GM12878 (cell line): Measurements from ENCODE around the gene ATG4A. TPM values are rescaled to one million over a fixed set of nuclear protein-coding genes. Genes with fewer than 3 reads are reported as not detected.
A peak's percentile ranks its signal among the peaks of the same experiment; 100 is the strongest.

Experiments
- ATAC-seq: fragments of 200-7000 bp; cut with Tn5 transposase; 3 replicates; pipeline ENCODE4 v1.9.1; 2020; ENCODE audit warnings: mild to moderate bottlenecking, moderate library complexity
- BruUV-seq: library from RNA; stranded (reverse); fragments of 400-500 nt; replicated peaks from 2 replicates; lab custom pipeline; 2021; lab: Mats Ljungman, UMichigan
- CTCF ChIA-PET: fragments of 300-600 bp; sonication (Branson Sonifier 250); formaldehyde crosslinking; extraction: SDS; loops from one replicate; lab custom pipeline; 2021; ENCODE audit warnings: inconsistent platforms; lab: Yijun Ruan, JAX
- POLR2A ChIA-PET: fragments of 350-600 bp; formaldehyde crosslinking; extraction: SDS; loops from one replicate; lab custom pipeline; 2021; ENCODE audit warnings: inconsistent platforms; lab: Charles Lee
- RAD21 ChIA-PET: fragments of 300-600 bp; sonication (Branson Sonifier 250); formaldehyde crosslinking; loops from one replicate; lab custom pipeline; 2023; ENCODE audit warnings: antibody characterized with exemption; ENCODE audit not compliant: unreplicated experiment; lab: Charles Lee
- SMC1A ChIA-PET: fragments of 300-600 bp; sonication (Branson Sonifier 250); formaldehyde crosslinking; loops from one replicate; lab custom pipeline; 2023; ENCODE audit not compliant: unreplicated experiment, uncharacterized antibody; lab: Charles Lee
- DNase-seq: peaks from one replicate; pipeline ENCODE4 v3.0.0-alpha.2; 2011; ENCODE audit warnings: low read depth, low spot score
- FAIRE-seq: peaks from 3 replicates; lab custom pipeline; 2011; peaks lifted over from hg19 to GRCh38; lab: Jason Lieb, UNC
- H2AFZ ChIP-seq: 2 replicates; pipeline ENCODE4 v1.6.0; 2011; ENCODE audit warnings: low read depth, low read length, control low read depth; ENCODE audit not compliant: control insufficient read depth
- H3K27ac ChIP-seq: 2 replicates; pipeline ENCODE4 v1.5.1; 2011; ENCODE audit warnings: control low read depth; ENCODE audit not compliant: control insufficient read depth, insufficient read depth
- H3K27me3 ChIP-seq, 2 experiments: replicated peaks in 1 of 2; 2 replicates each; pipeline versions ENCODE4 v1.6.0 to v1.6.1; 2011; ENCODE audit warnings: low read length in 1 of 2; ENCODE audit not compliant: control insufficient read depth in 2 of 2, insufficient read depth in 2 of 2
- H3K36me3 ChIP-seq, 2 experiments: 2 replicates each; pipeline ENCODE4 v1.5.1; 2011; ENCODE audit warnings: low read length in 1 of 2; ENCODE audit not compliant: control insufficient read depth in 2 of 2, insufficient read depth in 2 of 2
- H3K4me1 ChIP-seq: 2 replicates; pipeline ENCODE4 v1.6.1; 2011; ENCODE audit warnings: mild to moderate bottlenecking, low read length, moderate library complexity, mixed read lengths; ENCODE audit not compliant: control insufficient read depth, insufficient read depth
- H3K4me2 ChIP-seq: 2 replicates; pipeline ENCODE4 v1.6.0; 2011; ENCODE audit warnings: control low read depth; ENCODE audit not compliant: control insufficient read depth, insufficient read depth
- H3K4me3 ChIP-seq: fragments of 200-600 bp; sonication (generic); 2 replicates; pipeline ENCODE4 v1.5.1; 2016
- H3K79me2 ChIP-seq: 2 replicates; pipeline ENCODE4 v1.6.0; 2011; ENCODE audit warnings: low read length; ENCODE audit not compliant: control insufficient read depth, insufficient read depth
- H3K9ac ChIP-seq: 2 replicates; pipeline ENCODE4 v1.8.0; 2011; ENCODE audit warnings: low read length, control low read depth, mixed read lengths; ENCODE audit not compliant: control insufficient read depth, insufficient read depth
- H3K9me3 ChIP-seq: replicated peaks from 3 replicates; pipeline ENCODE4 v1.5.1; 2011; ENCODE audit warnings: mild to moderate bottlenecking, low read length; ENCODE audit not compliant: control insufficient read depth, insufficient read depth
- H4K20me1 ChIP-seq: 2 replicates; pipeline ENCODE4 v1.6.0; 2011; ENCODE audit not compliant: control insufficient read depth, insufficient read depth
- CEBPB ChIP-seq, 2 experiments: fragments of 150-350 bp in 1 of 2; IDR thresholded peaks; 2 replicates each; pipeline ENCODE4 v1.6.1; 2012 to 2014; ENCODE audit warnings: low read depth in 2 of 2, low read length in 2 of 2, borderline replicate concordance in 1 of 2, inconsistent platforms in 1 of 2
- EGR1 ChIP-seq, 2 experiments: IDR thresholded peaks; 1 replicate in 1 of 2; 2 replicates in 1 of 2; pipeline ENCODE4 v1.6.1; 2011 to 2012; ENCODE audit warnings: low read depth in 2 of 2, low read length in 2 of 2, borderline replicate concordance in 1 of 2, mild to moderate bottlenecking in 1 of 2, moderate library complexity in 1 of 2
- GATAD2B ChIP-seq: fragments of 450-650 bp; conservative IDR thresholded peaks from 2 replicates; pipeline ENCODE4 v1.6.1; 2017; ENCODE audit warnings: low read depth, mild to moderate bottlenecking, moderate library complexity
- PML ChIP-seq: IDR thresholded peaks from 2 replicates; pipeline ENCODE4 v1.6.1; 2012; ENCODE audit warnings: low read length, inconsistent platforms
- SREBF1 ChIP-seq: IDR thresholded peaks from 2 replicates; pipeline ENCODE4 v1.6.1; 2012; ENCODE audit warnings: mild to moderate bottlenecking, low read length
- STAT1 ChIP-seq: fragments of 450-650 bp; conservative IDR thresholded peaks from 2 replicates; pipeline ENCODE4 v1.6.1; 2014; ENCODE audit warnings: antibody characterized with exemption, mild to moderate bottlenecking
- SUPT20H ChIP-seq: IDR thresholded peaks from 2 replicates; pipeline ENCODE4 v1.6.1; 2011; ENCODE audit warnings: low read depth, mild to moderate bottlenecking, low read length, moderate library complexity, borderline replicate concordance; ENCODE audit not compliant: control insufficient read depth
- ZNF384 ChIP-seq: IDR thresholded peaks from 2 replicates; pipeline ENCODE4 v1.6.1; 2012; ENCODE audit warnings: low read depth, mild to moderate bottlenecking, low read length, improper control_type of control experiment, borderline replicate concordance
- WGBS: methylation state at CpG from one replicate; pipeline ENCODE4 v1.1.6; 2016; ENCODE audit warnings: low lambda C conversion rate; ENCODE audit not compliant: insufficient replicate concordance, insufficient coverage; ENCODE audit errors: missing lambda C conversion rate; 5-methylcytosine and 5-hydroxymethylcytosine counted together
- in situ Hi-C: fragments of 300-500 bp; cut with MboI; formaldehyde crosslinking; loops from 9 replicates; pipeline ENCODE4 v1.14.3; 2018; ENCODE audit warnings: mixed read lengths
- intact Hi-C: fragments of 100-400 bp; cut with micrococcal nuclease; formaldehyde crosslinking; loops from one replicate; pipeline ENCODE4 v1.14.2; 2022; ENCODE audit not compliant: unreplicated experiment
- polyA plus RNA-seq, 11 experiments: library from polyadenylated mRNA; depleted of rRNA in 4 of 11; unstranded in 6 of 11; stranded (reverse) in 5 of 11; fragments of >200 nt; fragmentation: Nextera tagmentation in 4 of 11; fragmentation: Illumina TruSeq in 1 of 11; extraction: Ambion mirVana in 4 of 11; extraction: Trizol in 1 of 11; gene quantifications; 1 replicate in 1 of 11; 2 replicates in 10 of 11; pipeline versions ENCODE4 v1.2.1 to v1.2.3, GENCODE V29; 2011 to 2016; ENCODE audit warnings: inconsistent platforms in 2 of 11, missing spikeins in 2 of 11, low read depth in 1 of 11
- total RNA-seq, 4 experiments: library from RNA; depleted of rRNA in 3 of 4; stranded (reverse); fragments of >200 nt in 3 of 4; fragmentation: Illumina TruSeq in 1 of 4; extraction: Trizol in 1 of 4; gene quantifications; 2 replicates each; pipeline versions ENCODE4 v1.2.1 to v1.2.3, GENCODE V29; 2013 to 2021
- TF ChIP-seq, protein P1 (sequence below): fragments of 450-650 bp; IDR thresholded peaks from 2 replicates; pipeline ENCODE4 v1.6.1; 2017; ENCODE audit warnings: borderline replicate concordance
- TF ChIP-seq, protein P2 (sequence below): fragments of 450-650 bp; IDR thresholded peaks from 2 replicates; pipeline ENCODE4 v1.6.1; 2016; ENCODE audit warnings: mild to moderate bottlenecking
- TF ChIP-seq, protein P3 (sequence below): fragments of 450-650 bp; IDR thresholded peaks from 2 replicates; pipeline ENCODE4 v1.6.1; 2018; ENCODE audit warnings: mild to moderate bottlenecking, low read depth, moderate library complexity; ENCODE audit not compliant: partially characterized antibody
- TF ChIP-seq, protein P4 (sequence below): fragments of 450-650 bp; IDR thresholded peaks from 2 replicates; pipeline ENCODE4 v1.6.1; 2017; ENCODE audit warnings: mild to moderate bottlenecking, low read depth, inconsistent platforms; ENCODE audit not compliant: poor library complexity, severe bottlenecking
- TF ChIP-seq, protein P5 (sequence below): fragments of 150-350 bp; IDR thresholded peaks from 2 replicates; pipeline ENCODE4 v1.6.1; 2014; ENCODE audit warnings: mild to moderate bottlenecking, low read depth, low read length

ATG4A gene
- total and polyA plus RNA-seq, 10 of the 15 experiments (the other 5 are each of a cell fraction or from before 2014, with no cell fraction given), result 9.1 to 22.0 (median 15.5) TPM

DNA sequence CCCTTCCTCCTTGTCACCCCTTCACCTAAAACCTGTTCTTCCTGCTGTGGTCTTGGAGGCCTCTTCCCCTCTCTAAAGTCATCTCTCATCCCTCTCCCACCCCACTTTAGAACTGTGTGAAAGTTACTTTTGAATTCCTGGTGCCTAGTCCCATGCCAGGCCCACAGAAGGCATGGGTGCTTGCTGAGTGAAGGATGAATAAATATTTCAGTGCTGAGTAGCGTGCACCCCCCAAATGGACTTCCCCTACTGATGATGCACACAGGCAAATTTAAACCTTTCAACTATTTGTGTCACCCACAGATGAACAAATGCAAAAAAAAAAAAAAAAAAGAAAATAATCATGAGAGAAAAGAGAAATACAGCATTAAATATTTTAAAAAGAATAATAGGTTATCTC is 20.0 kb upstream of the ATG4A start:
- BruUV-seq, result no TSS peak
- Histone ChIP-seq H3K4me2 (no peak overlapping the region), H3K36me3 (no peaks in the 10 kb centered on the region), H3K9me3 (no peaks in the 10 kb centered on the region), H2AFZ (no peak overlapping the region), H3K4me1 (no peaks in the 10 kb centered on the region), H4K20me1 (no peaks in the 10 kb centered on the region), H3K79me2 (no peaks in the 10 kb centered on the region), H3K9ac (no peak overlapping the region), H3K4me3 (no peak overlapping the region), H3K27ac (no peak overlapping the region), H3K27me3 (peaks cover 0 to 3% of the 10 kb centered on the region in 2 experiments; a peak in 1 of 4 replicates)
- DNase-seq, result no peak
- in situ Hi-C loops (no loop called here), intact Hi-C loops (no loop called here)
- WGBS, result 0% methylated on average over 1 of the region's 1 CpG
- RAD21 ChIA-PET, result interaction anchor here (4.1 kb wide), 1 partner anchor 50 kb away, joined by 28 read pairs; no protein-coding TSS in a partner anchor
- SMC1A ChIA-PET, result interaction anchor here (0.9 to 4.0 kb wide), 3 partner anchors 10 to 50 kb away, joined by 3 to 23 read pairs (median 3); no protein-coding TSS in a partner anchor
- no peak for FAIRE-seq
- peak; percentile 41; the same call in 2 of the 3 replicates for ATAC-seq
- POLR2A ChIA-PET, result no interaction called here
- CTCF ChIA-PET, result interaction anchor here (0.7 to 2.1 kb wide), 2 partner anchors 50 to 411 kb away, joined by 3 to 36 read pairs; no protein-coding TSS in a partner anchor
- TF ChIP-seq STAT1 (no peak), GATAD2B (no peak), SUPT20H (no peak), PML (no peak), CEBPB (IDR thresholded peaks at IDR 0.05; ENCODE audit: borderline replicate concordance in 1 of 2, low read depth in 2 of 2, low read length in 2 of 2) (no peak), ZNF384 (no peak), SREBF1 (no peak), EGR1 (IDR thresholded peaks at IDR 0.05; ENCODE audit: borderline replicate concordance in 1 of 2, low read depth in 2 of 2, low read length in 2 of 2) (no peak)
- TF ChIP-seq, protein P1, sequence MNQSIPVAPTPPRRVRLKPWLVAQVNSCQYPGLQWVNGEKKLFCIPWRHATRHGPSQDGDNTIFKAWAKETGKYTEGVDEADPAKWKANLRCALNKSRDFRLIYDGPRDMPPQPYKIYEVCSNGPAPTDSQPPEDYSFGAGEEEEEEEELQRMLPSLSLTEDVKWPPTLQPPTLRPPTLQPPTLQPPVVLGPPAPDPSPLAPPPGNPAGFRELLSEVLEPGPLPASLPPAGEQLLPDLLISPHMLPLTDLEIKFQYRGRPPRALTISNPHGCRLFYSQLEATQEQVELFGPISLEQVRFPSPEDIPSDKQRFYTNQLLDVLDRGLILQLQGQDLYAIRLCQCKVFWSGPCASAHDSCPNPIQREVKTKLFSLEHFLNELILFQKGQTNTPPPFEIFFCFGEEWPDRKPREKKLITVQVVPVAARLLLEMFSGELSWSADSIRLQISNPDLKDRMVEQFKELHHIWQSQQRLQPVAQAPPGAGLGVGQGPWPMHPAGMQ, result no peak
- TF ChIP-seq, protein P2, sequence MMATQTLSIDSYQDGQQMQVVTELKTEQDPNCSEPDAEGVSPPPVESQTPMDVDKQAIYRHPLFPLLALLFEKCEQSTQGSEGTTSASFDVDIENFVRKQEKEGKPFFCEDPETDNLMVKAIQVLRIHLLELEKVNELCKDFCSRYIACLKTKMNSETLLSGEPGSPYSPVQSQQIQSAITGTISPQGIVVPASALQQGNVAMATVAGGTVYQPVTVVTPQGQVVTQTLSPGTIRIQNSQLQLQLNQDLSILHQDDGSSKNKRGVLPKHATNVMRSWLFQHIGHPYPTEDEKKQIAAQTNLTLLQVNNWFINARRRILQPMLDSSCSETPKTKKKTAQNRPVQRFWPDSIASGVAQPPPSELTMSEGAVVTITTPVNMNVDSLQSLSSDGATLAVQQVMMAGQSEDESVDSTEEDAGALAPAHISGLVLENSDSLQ, result no peak
- TF ChIP-seq, protein P3, sequence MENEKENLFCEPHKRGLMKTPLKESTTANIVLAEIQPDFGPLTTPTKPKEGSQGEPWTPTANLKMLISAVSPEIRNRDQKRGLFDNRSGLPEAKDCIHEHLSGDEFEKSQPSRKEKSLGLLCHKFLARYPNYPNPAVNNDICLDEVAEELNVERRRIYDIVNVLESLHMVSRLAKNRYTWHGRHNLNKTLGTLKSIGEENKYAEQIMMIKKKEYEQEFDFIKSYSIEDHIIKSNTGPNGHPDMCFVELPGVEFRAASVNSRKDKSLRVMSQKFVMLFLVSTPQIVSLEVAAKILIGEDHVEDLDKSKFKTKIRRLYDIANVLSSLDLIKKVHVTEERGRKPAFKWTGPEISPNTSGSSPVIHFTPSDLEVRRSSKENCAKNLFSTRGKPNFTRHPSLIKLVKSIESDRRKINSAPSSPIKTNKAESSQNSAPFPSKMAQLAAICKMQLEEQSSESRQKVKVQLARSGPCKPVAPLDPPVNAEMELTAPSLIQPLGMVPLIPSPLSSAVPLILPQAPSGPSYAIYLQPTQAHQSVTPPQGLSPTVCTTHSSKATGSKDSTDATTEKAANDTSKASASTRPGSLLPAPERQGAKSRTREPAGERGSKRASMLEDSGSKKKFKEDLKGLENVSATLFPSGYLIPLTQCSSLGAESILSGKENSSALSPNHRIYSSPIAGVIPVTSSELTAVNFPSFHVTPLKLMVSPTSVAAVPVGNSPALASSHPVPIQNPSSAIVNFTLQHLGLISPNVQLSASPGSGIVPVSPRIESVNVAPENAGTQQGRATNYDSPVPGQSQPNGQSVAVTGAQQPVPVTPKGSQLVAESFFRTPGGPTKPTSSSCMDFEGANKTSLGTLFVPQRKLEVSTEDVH, result no peak
- TF ChIP-seq, protein P4, sequence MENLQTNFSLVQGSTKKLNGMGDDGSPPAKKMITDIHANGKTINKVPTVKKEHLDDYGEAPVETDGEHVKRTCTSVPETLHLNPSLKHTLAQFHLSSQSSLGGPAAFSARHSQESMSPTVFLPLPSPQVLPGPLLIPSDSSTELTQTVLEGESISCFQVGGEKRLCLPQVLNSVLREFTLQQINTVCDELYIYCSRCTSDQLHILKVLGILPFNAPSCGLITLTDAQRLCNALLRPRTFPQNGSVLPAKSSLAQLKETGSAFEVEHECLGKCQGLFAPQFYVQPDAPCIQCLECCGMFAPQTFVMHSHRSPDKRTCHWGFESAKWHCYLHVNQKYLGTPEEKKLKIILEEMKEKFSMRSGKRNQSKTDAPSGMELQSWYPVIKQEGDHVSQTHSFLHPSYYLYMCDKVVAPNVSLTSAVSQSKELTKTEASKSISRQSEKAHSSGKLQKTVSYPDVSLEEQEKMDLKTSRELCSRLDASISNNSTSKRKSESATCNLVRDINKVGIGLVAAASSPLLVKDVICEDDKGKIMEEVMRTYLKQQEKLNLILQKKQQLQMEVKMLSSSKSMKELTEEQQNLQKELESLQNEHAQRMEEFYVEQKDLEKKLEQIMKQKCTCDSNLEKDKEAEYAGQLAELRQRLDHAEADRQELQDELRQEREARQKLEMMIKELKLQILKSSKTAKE, result no peak
- TF ChIP-seq, protein P5, sequence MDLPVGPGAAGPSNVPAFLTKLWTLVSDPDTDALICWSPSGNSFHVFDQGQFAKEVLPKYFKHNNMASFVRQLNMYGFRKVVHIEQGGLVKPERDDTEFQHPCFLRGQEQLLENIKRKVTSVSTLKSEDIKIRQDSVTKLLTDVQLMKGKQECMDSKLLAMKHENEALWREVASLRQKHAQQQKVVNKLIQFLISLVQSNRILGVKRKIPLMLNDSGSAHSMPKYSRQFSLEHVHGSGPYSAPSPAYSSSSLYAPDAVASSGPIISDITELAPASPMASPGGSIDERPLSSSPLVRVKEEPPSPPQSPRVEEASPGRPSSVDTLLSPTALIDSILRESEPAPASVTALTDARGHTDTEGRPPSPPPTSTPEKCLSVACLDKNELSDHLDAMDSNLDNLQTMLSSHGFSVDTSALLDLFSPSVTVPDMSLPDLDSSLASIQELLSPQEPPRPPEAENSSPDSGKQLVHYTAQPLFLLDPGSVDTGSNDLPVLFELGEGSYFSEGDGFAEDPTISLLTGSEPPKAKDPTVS, result no peak
